Measurements from ENCODE around the gene LRRC70. TPM values are rescaled to one million over a fixed set of nuclear protein-coding genes. Genes with fewer than 3 reads are reported as not detected.

LRRC70 gene
- total and polyA plus RNA-seq, 2 experiments from 2014 or later = 1.2 to 3.0 TPM

GRCh38 chr5:62608529-62609511 lies 30.2 kb downstream of the LRRC70 start:
- no peaks in the 10 kb centered on the region for H3K79me2 ChIP-seq
- no peak overlapping the region for H3K4me2 ChIP-seq
- H3K36me3 ChIP-seq (replicated peaks; ENCODE audit: insufficient read depth, low read depth) = no peaks in the 10 kb centered on the region
- no peaks in the 10 kb centered on the region for H3K4me1 ChIP-seq (ENCODE audit: insufficient read depth)
- no peak overlapping the region for H3K27ac ChIP-seq
- no peaks in the 10 kb centered on the region for H3K27me3 ChIP-seq
- no peaks in the 10 kb centered on the region for H3K9me2 ChIP-seq (replicated peaks; ENCODE audit: insufficient read depth)
- no peaks in the 10 kb centered on the region for H3K9me3 ChIP-seq (ENCODE audit: low read depth)
- H3K4me3 ChIP-seq = no peak overlapping the region
- TF ChIP-seq, protein P1, sequence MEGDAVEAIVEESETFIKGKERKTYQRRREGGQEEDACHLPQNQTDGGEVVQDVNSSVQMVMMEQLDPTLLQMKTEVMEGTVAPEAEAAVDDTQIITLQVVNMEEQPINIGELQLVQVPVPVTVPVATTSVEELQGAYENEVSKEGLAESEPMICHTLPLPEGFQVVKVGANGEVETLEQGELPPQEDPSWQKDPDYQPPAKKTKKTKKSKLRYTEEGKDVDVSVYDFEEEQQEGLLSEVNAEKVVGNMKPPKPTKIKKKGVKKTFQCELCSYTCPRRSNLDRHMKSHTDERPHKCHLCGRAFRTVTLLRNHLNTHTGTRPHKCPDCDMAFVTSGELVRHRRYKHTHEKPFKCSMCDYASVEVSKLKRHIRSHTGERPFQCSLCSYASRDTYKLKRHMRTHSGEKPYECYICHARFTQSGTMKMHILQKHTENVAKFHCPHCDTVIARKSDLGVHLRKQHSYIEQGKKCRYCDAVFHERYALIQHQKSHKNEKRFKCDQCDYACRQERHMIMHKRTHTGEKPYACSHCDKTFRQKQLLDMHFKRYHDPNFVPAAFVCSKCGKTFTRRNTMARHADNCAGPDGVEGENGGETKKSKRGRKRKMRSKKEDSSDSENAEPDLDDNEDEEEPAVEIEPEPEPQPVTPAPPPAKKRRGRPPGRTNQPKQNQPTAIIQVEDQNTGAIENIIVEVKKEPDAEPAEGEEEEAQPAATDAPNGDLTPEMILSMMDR (IDR thresholded peaks at IDR 0.05; ENCODE audit: poor library complexity) = no peak
- TF ChIP-seq EZH2phosphoT487 (IDR thresholded peaks at IDR 0.05; ENCODE audit: low read depth, severe bottlenecking, unreplicated experiment) (no peak), EZH2 (IDR thresholded peaks at IDR 0.05; ENCODE audit: borderline replicate concordance) (no peak)
- no peak overlapping the region for H2AFZ ChIP-seq
- DNase-seq (ENCODE audit: low spot score) = no peak
- 95% methylated on average over 7 of the region's 7 CpGs for WGBS (ENCODE audit: low lambda C conversion rate, missing lambda C conversion rate)
- H4K20me1 ChIP-seq (ENCODE audit: insufficient read depth, poor library complexity, severe bottlenecking) = no peaks in the 10 kb centered on the region

DNA sequence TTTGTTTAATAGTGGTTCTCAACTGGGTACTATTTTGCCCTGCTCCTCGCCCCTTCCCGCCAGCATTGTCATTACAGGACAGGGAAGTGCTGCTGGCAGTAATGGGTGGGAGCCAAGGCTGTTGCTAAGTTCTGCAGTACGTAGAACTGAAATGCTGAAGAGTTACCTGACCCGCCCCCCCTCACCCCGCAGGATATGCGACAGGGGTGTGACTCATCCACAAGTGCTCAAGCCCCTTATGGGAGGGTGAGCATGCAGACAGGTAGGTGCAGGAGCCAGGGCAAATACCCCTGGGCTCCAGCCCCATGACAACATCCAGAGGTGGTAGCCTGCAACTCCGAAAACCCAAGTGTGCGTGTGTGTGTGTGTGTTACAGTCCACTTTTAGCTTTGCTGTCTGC lies 35.7 kb downstream of the LRRC70 start:
- H3K9me3 ChIP-seq (ENCODE audit: low read depth) = no peaks in the 10 kb centered on the region
- no peaks in the 10 kb centered on the region for H4K20me1 ChIP-seq (ENCODE audit: insufficient read depth, poor library complexity, severe bottlenecking)
- WGBS (ENCODE audit: low lambda C conversion rate, missing lambda C conversion rate) = 93% methylated on average over 8 of the region's 8 CpGs
- H3K4me1 ChIP-seq (ENCODE audit: insufficient read depth) = no peaks in the 10 kb centered on the region
- H2AFZ ChIP-seq = no peak overlapping the region
- no peaks in the 10 kb centered on the region for H3K27me3 ChIP-seq
- DNase-seq (ENCODE audit: low spot score) = no peak
- no peak overlapping the region for H3K4me2 ChIP-seq
- TF ChIP-seq EZH2phosphoT487 (IDR thresholded peaks at IDR 0.05; ENCODE audit: low read depth, severe bottlenecking, unreplicated experiment) (no peak), EZH2 (IDR thresholded peaks at IDR 0.05; ENCODE audit: borderline replicate concordance) (no peak)
- TF ChIP-seq, protein P1 (IDR thresholded peaks at IDR 0.05; ENCODE audit: poor library complexity) = no peak
- H3K4me3 ChIP-seq = no peak overlapping the region
- no peaks in the 10 kb centered on the region for H3K9me2 ChIP-seq (replicated peaks; ENCODE audit: insufficient read depth)
- H3K79me2 ChIP-seq = no peaks in the 10 kb centered on the region
- H3K36me3 ChIP-seq (replicated peaks; ENCODE audit: insufficient read depth, low read depth) = no peaks in the 10 kb centered on the region
- no peak overlapping the region for H3K27ac ChIP-seq

GRCh38 chr5:62616615-62617277 lies 38.1 kb downstream of the LRRC70 start:
- Histone ChIP-seq H3K9me3 (ENCODE audit: low read depth) (no peaks in the 10 kb centered on the region), H3K27me3 (no peaks in the 10 kb centered on the region), H4K20me1 (ENCODE audit: insufficient read depth, poor library complexity, severe bottlenecking) (no peaks in the 10 kb centered on the region), H3K36me3 (replicated peaks; ENCODE audit: insufficient read depth, low read depth) (no peaks in the 10 kb centered on the region), H3K4me2 (no peak overlapping the region), H3K9me2 (replicated peaks; ENCODE audit: insufficient read depth) (no peaks in the 10 kb centered on the region), H2AFZ (no peak overlapping the region), H3K27ac (no peak overlapping the region), H3K4me3 (no peak overlapping the region), H3K79me2 (no peaks in the 10 kb centered on the region), H3K4me1 (ENCODE audit: insufficient read depth) (no peaks in the 10 kb centered on the region)
- DNase-seq (ENCODE audit: low spot score) = no peak
- TF ChIP-seq EZH2phosphoT487 (IDR thresholded peaks at IDR 0.05; ENCODE audit: low read depth, severe bottlenecking, unreplicated experiment) (no peak), EZH2 (IDR thresholded peaks at IDR 0.05; ENCODE audit: borderline replicate concordance) (no peak)
- TF ChIP-seq, protein P1 (IDR thresholded peaks at IDR 0.05; ENCODE audit: poor library complexity) = no peak
- WGBS (ENCODE audit: low lambda C conversion rate, missing lambda C conversion rate) = 94% methylated on average over 2 of the region's 2 CpGs
